DOHH2 (cell line): ENCODE results near the gene HLCS.

Source experiments
- H3F3A ChIP-seq: fragments of 200-600 bp; sonication (generic), shearing (Covaris generic); 2 replicates; pipeline ENCODE4 v1.6.0; 2016; ENCODE audit warnings: antibody characterized with exemption, mild to moderate bottlenecking; ENCODE audit not compliant: control insufficient read depth, insufficient read depth
- H3K27ac ChIP-seq: fragments of 200-600 bp; sonication (generic); 2 replicates; pipeline ENCODE4 v1.5.1; 2014; ENCODE audit warnings: low read depth, mild to moderate bottlenecking, low read length, moderate library complexity
- H3K27me3 ChIP-seq: fragments of 200-600 bp; sonication (generic); 2 replicates; pipeline ENCODE4 v1.6.1; 2014; ENCODE audit warnings: mild to moderate bottlenecking, low read length, mixed read lengths; ENCODE audit not compliant: control insufficient read depth
- H3K36me3 ChIP-seq: fragments of 200-600 bp; sonication (generic); 2 replicates; pipeline ENCODE4 v1.6.1; 2014; ENCODE audit warnings: mild to moderate bottlenecking, low read length, moderate library complexity, mixed read lengths; ENCODE audit not compliant: control insufficient read depth
- H3K4me1 ChIP-seq: fragments of 200-600 bp; sonication (generic); 2 replicates; pipeline ENCODE4 v1.6.1; 2014; ENCODE audit warnings: mild to moderate bottlenecking, low read length, mixed read lengths; ENCODE audit not compliant: control insufficient read depth
- H3K4me2 ChIP-seq: fragments of 200-600 bp; sonication (generic); 2 replicates; pipeline ENCODE4 v1.6.0; 2014; ENCODE audit warnings: mild to moderate bottlenecking, low read length, moderate library complexity
- H3K4me3 ChIP-seq: fragments of 200-600 bp; sonication (generic); 2 replicates; pipeline ENCODE4 v1.5.1; 2014; ENCODE audit warnings: mild to moderate bottlenecking, low read length, mixed read lengths
- H3K79me2 ChIP-seq: fragments of 200-600 bp; sonication (generic); 2 replicates; pipeline ENCODE4 v1.6.1; 2014; ENCODE audit warnings: mild to moderate bottlenecking, low read length, mixed read lengths; ENCODE audit not compliant: control insufficient read depth
- H3K9me2 ChIP-seq: fragments of 200-600 bp; sonication (generic); replicated peaks from 2 replicates; pipeline ENCODE4 v1.6.1; 2014; ENCODE audit warnings: mild to moderate bottlenecking, low read length, mixed read lengths; ENCODE audit not compliant: control insufficient read depth
- H3K9me3 ChIP-seq: fragments of 200-600 bp; sonication (generic); 2 replicates; pipeline ENCODE4 v1.6.1; 2014; ENCODE audit warnings: antibody characterized with exemption, low read length, mixed read lengths; ENCODE audit not compliant: control insufficient read depth, insufficient read depth
- H4K20me1 ChIP-seq: fragments of 200-600 bp; sonication (generic); 2 replicates; pipeline ENCODE4 v1.6.0; 2014; ENCODE audit warnings: low read depth, mild to moderate bottlenecking, antibody characterized with exemption, low read length, moderate library complexity; ENCODE audit not compliant: control insufficient read depth, insufficient read depth
- CTCF ChIP-seq: fragments of 200-600 bp; sonication (generic); IDR thresholded peaks from one replicate; pipeline ENCODE4 v1.5.1; 2014; ENCODE audit warnings: antibody characterized with exemption, mild to moderate bottlenecking, low read depth, low read length; ENCODE audit not compliant: poor library complexity, severe bottlenecking
- EZH2phosphoT487 ChIP-seq: fragments of 200-600 bp; sonication (generic); IDR thresholded peaks from 2 replicates; pipeline ENCODE4 v1.6.1; 2017; ENCODE audit warnings: borderline replicate concordance, mild to moderate bottlenecking, antibody characterized with exemption, low read length, moderate library complexity, mixed read lengths

Gene HLCS

GRCh38 chr21:36909423-36909822 lies 57.0 kb downstream of the HLCS start:
- H3K4me1 ChIP-seq = no peaks in the 10 kb centered on the region
- no peak overlapping the region for H3K4me3 ChIP-seq
- no peaks in the 10 kb centered on the region for H3K9me3 ChIP-seq
- H4K20me1 ChIP-seq = no peaks in the 10 kb centered on the region
- H3K79me2 ChIP-seq = no peaks in the 10 kb centered on the region
- H3F3A ChIP-seq = no peaks in the 10 kb centered on the region
- no peaks in the 10 kb centered on the region for H3K9me2 ChIP-seq
- no peak overlapping the region for H3K27ac ChIP-seq
- no peak overlapping the region for H3K4me2 ChIP-seq
- no peaks in the 10 kb centered on the region for H3K27me3 ChIP-seq
- TF ChIP-seq EZH2phosphoT487 (no peak), CTCF (no peak)
- H3K36me3 ChIP-seq = no peaks in the 10 kb centered on the region

GRCh38 chr21:36908260-36908908 lies 58.1 kb downstream of the HLCS start:
- no peaks in the 10 kb centered on the region for H3K27me3 ChIP-seq
- H3K9me2 ChIP-seq = no peaks in the 10 kb centered on the region
- no peak overlapping the region for H3K4me3 ChIP-seq
- no peaks in the 10 kb centered on the region for H3F3A ChIP-seq
- H3K9me3 ChIP-seq = no peaks in the 10 kb centered on the region
- no peak overlapping the region for H3K4me2 ChIP-seq
- TF ChIP-seq EZH2phosphoT487 (no peak), CTCF (no peak)
- H3K79me2 ChIP-seq = no peaks in the 10 kb centered on the region
- no peaks in the 10 kb centered on the region for H3K36me3 ChIP-seq
- no peaks in the 10 kb centered on the region for H4K20me1 ChIP-seq
- no peaks in the 10 kb centered on the region for H3K4me1 ChIP-seq
- no peak overlapping the region for H3K27ac ChIP-seq

- H3K27me3 ChIP-seq = no peaks in the 10 kb centered on the region
- no peaks in the 10 kb centered on the region for H3K9me2 ChIP-seq
- no peaks in the 10 kb centered on the region for H4K20me1 ChIP-seq
- no peaks in the 10 kb centered on the region for H3K79me2 ChIP-seq
- H3K4me3 ChIP-seq = no peak overlapping the region
- H3K27ac ChIP-seq = no peak overlapping the region
- H3K4me2 ChIP-seq = no peak overlapping the region
- H3K4me1 ChIP-seq = no peaks in the 10 kb centered on the region
- H3F3A ChIP-seq = no peaks in the 10 kb centered on the region
- no peak for TF ChIP-seq EZH2phosphoT487
- no peak for TF ChIP-seq CTCF
- no peaks in the 10 kb centered on the region for H3K36me3 ChIP-seq
- no peaks in the 10 kb centered on the region for H3K9me3 ChIP-seq
These were observed 62.3 kb downstream of the HLCS start for GRCh38 chr21:36904093-36904666.
